BLaER1 (cell line): ENCODE measurements around the gene TCF12.

ENCODE experiments used
- H3K27ac ChIP-seq: shearing (Covaris generic); formaldehyde crosslinking; 2 replicates; pipeline ENCODE4 v1.8.1; 2022
- H3K27me3 ChIP-seq: shearing (Covaris generic); formaldehyde crosslinking; 2 replicates; pipeline ENCODE4 v1.8.1; 2022
- H3K36me3 ChIP-seq: shearing (Covaris generic); formaldehyde crosslinking; 2 replicates; pipeline ENCODE4 v1.8.1; 2022
- H3K4me1 ChIP-seq: shearing (Covaris generic); formaldehyde crosslinking; 2 replicates; pipeline ENCODE4 v1.8.1; 2022
- H3K4me2 ChIP-seq: shearing (Covaris generic); formaldehyde crosslinking; 2 replicates; pipeline ENCODE4 v1.8.1; 2022
- H3K4me3 ChIP-seq: shearing (Covaris generic); formaldehyde crosslinking; 2 replicates; pipeline ENCODE4 v1.8.1; 2022
- H3K9ac ChIP-seq: shearing (Covaris generic); formaldehyde crosslinking; 2 replicates; pipeline ENCODE4 v1.8.1; 2022
- H3K9me3 ChIP-seq: shearing (Covaris generic); formaldehyde crosslinking; 2 replicates; pipeline ENCODE4 v1.8.1; 2022
- H4K20me1 ChIP-seq: shearing (Covaris generic); formaldehyde crosslinking; 2 replicates; pipeline ENCODE4 v1.8.1; 2022
- Cebpa-rat ChIP-seq: shearing (Covaris generic); IDR thresholded peaks from 2 replicates; pipeline ENCODE4 v1.8.1; 2022

The TCF12 gene

GRCh38 chr15:56956538-56956937 lies 38.1 kb downstream of the TCF12 start:
- Histone ChIP-seq H3K4me3 (no peak overlapping the region), H4K20me1 (peaks cover 61% of the 10 kb centered on the region), H3K9me3 (peaks cover 48% of the 10 kb centered on the region), H3K36me3 (peaks cover 25% of the 10 kb centered on the region), H3K27ac (no peak overlapping the region), H3K27me3 (no peaks in the 10 kb centered on the region), H3K4me1 (no peaks in the 10 kb centered on the region), H3K4me2 (no peak overlapping the region), H3K9ac (no peak overlapping the region)
- TF ChIP-seq Cebpa-rat: no peak

GRCh38 chr15:56957812-56958406 lies 39.5 kb downstream of the TCF12 start:
- H3K9ac ChIP-seq: no peak overlapping the region
- no peaks in the 10 kb centered on the region for H3K27me3 ChIP-seq
- H3K27ac ChIP-seq: no peak overlapping the region
- H3K4me3 ChIP-seq: no peak overlapping the region
- no peak for TF ChIP-seq Cebpa-rat
- peaks cover 43% of the 10 kb centered on the region for H3K9me3 ChIP-seq
- peaks cover 64% of the 10 kb centered on the region for H4K20me1 ChIP-seq
- peaks cover 21% of the 10 kb centered on the region for H3K36me3 ChIP-seq
- no peak overlapping the region for H3K4me2 ChIP-seq
- H3K4me1 ChIP-seq: no peaks in the 10 kb centered on the region

GRCh38 chr15:56959318-56959648 lies 40.8 kb downstream of the TCF12 start:
- Histone ChIP-seq H3K4me2 (no peak overlapping the region), H3K27me3 (no peaks in the 10 kb centered on the region), H3K4me3 (no peak overlapping the region), H3K9ac (no peak overlapping the region), H3K27ac (no peak overlapping the region), H3K9me3 (peaks cover 35% of the 10 kb centered on the region), H3K4me1 (peaks cover 9% of the 10 kb centered on the region), H3K36me3 (peaks cover 20% of the 10 kb centered on the region), H4K20me1 (peaks cover 77% of the 10 kb centered on the region)
- TF ChIP-seq Cebpa-rat: no peak

- Histone ChIP-seq H3K4me2 (no peak overlapping the region), H3K9me3 (peaks cover 27% of the 10 kb centered on the region)
Observed at GRCh38 chr15:56960116-56960515, 41.7 kb downstream of the TCF12 start.

GRCh38 chr15:56963126-56963525 lies 44.7 kb downstream of the TCF12 start:
- no peak overlapping the region for H3K4me3 ChIP-seq
- H4K20me1 ChIP-seq: peaks cover 93% of the 10 kb centered on the region
- peaks cover 9% of the 10 kb centered on the region for H3K4me1 ChIP-seq
- no peak overlapping the region for H3K9ac ChIP-seq
- no peaks in the 10 kb centered on the region for H3K27me3 ChIP-seq
- H3K4me2 ChIP-seq: no peak overlapping the region
- H3K9me3 ChIP-seq: peaks cover 9% of the 10 kb centered on the region
- peaks cover 16% of the 10 kb centered on the region; the same call in 1 of the 2 replicates for H3K36me3 ChIP-seq
- H3K27ac ChIP-seq: no peak overlapping the region
- no peak for TF ChIP-seq Cebpa-rat

More at GRCh38 chr15:56960116-56960515, 41.7 kb downstream of the TCF12 start:
- no peaks in the 10 kb centered on the region for H3K27me3 ChIP-seq
- TF ChIP-seq Cebpa-rat: no peak
- H4K20me1 ChIP-seq: peaks cover 85% of the 10 kb centered on the region
- peaks cover 9% of the 10 kb centered on the region for H3K4me1 ChIP-seq
- H3K27ac ChIP-seq: no peak overlapping the region
- no peak overlapping the region for H3K4me3 ChIP-seq
- no peak overlapping the region for H3K9ac ChIP-seq
- peaks cover 13% of the 10 kb centered on the region; the same call in 1 of the 2 replicates for H3K36me3 ChIP-seq

- Histone ChIP-seq H3K9ac (no peak overlapping the region), H3K4me3 (no peak overlapping the region), H3K36me3 (peaks cover 14% of the 10 kb centered on the region; the same call in 1 of the 2 replicates), H3K4me2 (no peak overlapping the region), H3K27ac (no peak overlapping the region), H3K27me3 (no peaks in the 10 kb centered on the region), H4K20me1 (peaks cover 93% of the 10 kb centered on the region), H3K4me1 (peaks cover 9% of the 10 kb centered on the region), H3K9me3 (peaks cover 14% of the 10 kb centered on the region)
- TF ChIP-seq Cebpa-rat: no peak
Observed at GRCh38 chr15:56963710-56964109, 45.3 kb downstream of the TCF12 start.

- H3K36me3 ChIP-seq: peaks cover 16% of the 10 kb centered on the region; the same call in 1 of the 2 replicates
- H3K4me1 ChIP-seq: peaks cover 9% of the 10 kb centered on the region
- no peak overlapping the region for H3K4me2 ChIP-seq
- peaks cover 93% of the 10 kb centered on the region for H4K20me1 ChIP-seq
- no peak overlapping the region for H3K27ac ChIP-seq
- no peak overlapping the region for H3K4me3 ChIP-seq
- no peak for TF ChIP-seq Cebpa-rat
- H3K9ac ChIP-seq: no peak overlapping the region
- peaks cover 14% of the 10 kb centered on the region for H3K9me3 ChIP-seq
- no peaks in the 10 kb centered on the region for H3K27me3 ChIP-seq
Observed at GRCh38 chr15:56964182-56964581, 45.7 kb downstream of the TCF12 start.

- H3K36me3 ChIP-seq: peaks cover 16% of the 10 kb centered on the region; the same call in 1 of the 2 replicates
- H3K9ac ChIP-seq: no peak overlapping the region
- no peaks in the 10 kb centered on the region for H3K27me3 ChIP-seq
- peaks cover 19% of the 10 kb centered on the region for H3K9me3 ChIP-seq
- TF ChIP-seq Cebpa-rat: no peak
- H3K4me1 ChIP-seq: peaks cover 9% of the 10 kb centered on the region
- peaks cover 94% of the 10 kb centered on the region for H4K20me1 ChIP-seq
- H3K4me3 ChIP-seq: no peak overlapping the region
- H3K27ac ChIP-seq: no peak overlapping the region
- no peak overlapping the region for H3K4me2 ChIP-seq
Observed at GRCh38 chr15:56965231-56966013, 47.0 kb downstream of the TCF12 start.

- H3K27ac ChIP-seq: no peak overlapping the region
- peaks cover 18% of the 10 kb centered on the region; the same call in 1 of the 2 replicates for H3K36me3 ChIP-seq
Observed at GRCh38 chr15:56967336-56967735, 48.9 kb downstream of the TCF12 start.

GRCh38 chr15:56968256-56968655 lies 49.8 kb downstream of the TCF12 start:
- Histone ChIP-seq H3K9me3 (peaks cover 19% of the 10 kb centered on the region), H3K4me2 (no peak overlapping the region)

More at GRCh38 chr15:56967336-56967735, 48.9 kb downstream of the TCF12 start:
- no peak overlapping the region for H3K4me2 ChIP-seq
- TF ChIP-seq Cebpa-rat: no peak
- no peak overlapping the region for H3K4me3 ChIP-seq
- peaks cover 94% of the 10 kb centered on the region for H4K20me1 ChIP-seq
- H3K9me3 ChIP-seq: peaks cover 19% of the 10 kb centered on the region
- H3K27me3 ChIP-seq: no peaks in the 10 kb centered on the region
- H3K9ac ChIP-seq: no peak overlapping the region
- peaks cover 9% of the 10 kb centered on the region for H3K4me1 ChIP-seq

More at GRCh38 chr15:56968256-56968655, 49.8 kb downstream of the TCF12 start:
- Histone ChIP-seq H4K20me1 (peaks cover 94% of the 10 kb centered on the region), H3K4me3 (no peak overlapping the region), H3K27ac (no peak overlapping the region), H3K36me3 (peaks cover 18% of the 10 kb centered on the region; the same call in 1 of the 2 replicates), H3K4me1 (peaks cover 7% of the 10 kb centered on the region), H3K9ac (no peak overlapping the region), H3K27me3 (no peaks in the 10 kb centered on the region)
- no peak for TF ChIP-seq Cebpa-rat
